NCI-H510A (cell line): ENCODE measurements around the gene FEZ2.

ENCODE experiments used
- DNase-seq: peaks from one replicate; lab custom pipeline; 2025; lab: John Stamatoyannopoulos, UW

Gene FEZ2

GRCh38 chr2:36587101-36587500, 10.9 kb downstream of the FEZ2 start:
- DNase-seq = no peak

DNA sequence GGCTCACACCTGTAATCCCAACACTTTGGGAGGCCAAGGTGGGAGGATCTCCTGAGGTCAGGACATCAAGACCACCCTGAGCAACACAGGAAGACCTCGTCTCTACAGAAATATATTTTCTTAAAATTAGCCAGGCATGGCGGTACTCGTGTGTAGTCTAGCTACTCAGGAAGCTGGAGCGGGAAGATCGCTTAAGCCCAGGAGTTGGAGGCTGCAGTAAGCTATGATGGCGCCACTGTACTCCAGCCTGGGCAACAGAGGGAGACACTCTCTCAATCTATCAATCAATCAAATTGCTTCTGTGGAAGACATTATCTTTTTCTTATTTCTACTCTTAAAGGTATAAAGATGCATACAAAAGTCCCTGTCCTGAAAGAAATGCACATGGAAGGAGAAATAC, 11.3 kb downstream of the FEZ2 start:
- DNase-seq = no peak

DNA sequence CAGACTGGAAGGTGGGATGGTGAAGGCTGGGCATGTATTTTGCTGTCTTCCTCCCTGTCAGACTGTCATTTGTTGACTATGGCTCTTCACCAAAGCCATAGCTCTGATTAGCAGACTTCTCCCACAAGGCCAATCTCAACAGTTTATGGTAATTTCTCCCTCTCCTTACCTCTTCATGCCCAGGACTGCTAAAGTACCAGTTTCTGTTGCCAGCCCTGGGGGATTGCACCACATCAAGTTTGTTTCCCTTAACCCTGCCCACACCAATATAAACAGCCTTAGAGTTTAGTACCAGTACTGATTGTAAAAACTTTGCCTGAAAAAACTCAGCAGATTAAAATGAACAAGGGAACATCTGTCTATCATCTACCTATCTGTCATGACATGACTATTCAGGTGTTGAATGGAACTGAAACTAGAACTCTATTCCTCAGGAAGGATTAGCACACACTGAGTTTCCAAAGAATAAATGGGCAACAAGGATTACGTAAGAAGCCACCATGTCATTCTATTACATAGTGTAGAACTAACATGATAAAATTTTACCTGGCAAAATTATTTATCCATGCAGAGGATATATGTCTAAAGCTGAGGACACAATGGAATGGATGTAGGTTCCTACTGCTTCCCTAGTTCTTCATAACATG, 13.7 kb downstream of the FEZ2 start:
- DNase-seq = no peak

GRCh38 chr2:36582951-36583350, 15.0 kb downstream of the FEZ2 start:
- DNase-seq = no peak

DNA sequence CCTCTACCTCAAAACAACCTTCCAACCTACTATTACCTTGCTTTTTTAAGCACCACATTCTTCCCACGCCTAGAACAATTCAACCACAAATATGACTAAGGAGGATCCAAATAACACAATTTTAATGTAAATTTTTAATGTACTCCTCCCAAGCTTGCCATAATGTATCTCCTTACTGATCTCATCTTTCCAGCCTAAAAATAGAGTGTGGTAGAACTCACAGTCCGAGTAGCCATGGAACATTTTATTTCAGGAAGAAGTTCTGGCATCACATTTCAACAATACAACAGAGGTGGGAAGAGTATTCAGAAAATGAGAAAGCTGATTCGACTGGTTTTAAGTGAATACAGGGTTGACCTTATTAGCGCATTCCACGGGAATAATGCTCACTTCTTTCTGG, 15.4 kb downstream of the FEZ2 start:
- DNase-seq = no peak

GRCh38 chr2:36579297-36579664, 18.7 kb downstream of the FEZ2 start:
- DNase-seq = no peak

DNA sequence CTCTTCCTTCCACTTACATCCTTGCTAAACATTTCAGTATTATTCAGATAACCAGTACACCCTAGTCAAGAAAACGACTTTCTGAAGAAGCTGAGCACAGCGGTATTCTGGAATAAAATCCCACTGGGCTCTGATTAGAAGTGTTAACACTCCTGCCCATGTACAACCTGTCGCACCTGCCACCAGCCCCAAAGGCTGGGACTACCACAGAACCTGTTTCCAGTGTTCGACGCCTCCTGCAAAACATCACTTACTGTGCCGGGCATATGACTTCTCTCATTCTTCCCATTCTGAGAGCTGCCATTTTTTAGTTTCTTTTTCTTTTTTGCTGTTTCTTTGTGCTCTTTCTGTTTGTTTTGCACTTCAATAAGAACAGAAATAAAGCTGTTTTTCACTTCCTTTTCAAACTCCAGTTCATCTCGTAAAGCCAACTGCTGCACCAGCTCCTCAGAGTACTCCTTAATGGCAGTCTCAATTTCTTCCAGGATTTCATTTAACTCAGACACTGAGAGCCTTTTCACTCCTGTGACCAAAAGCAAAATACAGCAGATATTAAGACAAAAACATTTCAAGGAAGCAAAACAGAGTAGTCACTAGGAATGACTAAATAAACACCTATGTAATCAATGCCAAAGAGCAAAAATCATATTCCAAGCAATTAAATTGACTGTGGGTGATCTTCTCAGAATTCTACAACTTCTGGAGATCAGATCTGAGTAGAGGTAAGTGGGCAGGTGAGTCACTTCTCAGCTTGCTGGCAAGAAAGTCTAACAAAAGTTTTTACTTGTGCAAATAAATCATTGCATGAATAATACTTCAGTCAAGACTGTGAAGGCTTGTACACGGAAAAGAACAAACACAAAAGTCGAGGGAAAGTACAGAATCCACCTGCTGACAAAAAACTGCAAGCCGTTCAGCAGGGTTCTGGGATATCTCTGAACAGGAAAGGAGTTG, 19.3 kb downstream of the FEZ2 start:
- DNase-seq = no peak

DNA sequence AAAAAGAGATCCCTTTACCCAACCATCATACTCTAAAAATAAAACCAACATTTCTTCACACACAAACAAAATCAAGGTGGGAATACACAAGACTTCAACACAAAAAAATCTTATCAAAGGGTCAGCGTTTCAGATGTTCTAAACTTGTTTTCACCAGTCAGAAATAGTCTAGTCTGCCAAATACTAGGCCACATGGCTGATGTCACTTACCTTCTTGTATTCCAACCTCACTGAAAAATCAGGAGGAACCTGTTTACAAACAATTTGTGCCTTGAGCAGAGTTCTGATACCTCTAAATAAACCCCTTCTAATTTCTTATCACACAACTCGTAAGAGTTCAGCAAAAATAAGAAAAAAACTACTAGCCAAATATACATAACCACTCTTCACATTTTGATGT, 20.1 kb downstream of the FEZ2 start:
- DNase-seq = no peak

- DNase-seq = no peak
Observed at GRCh38 chr2:36574560-36574959, 23.4 kb downstream of the FEZ2 start.

DNA sequence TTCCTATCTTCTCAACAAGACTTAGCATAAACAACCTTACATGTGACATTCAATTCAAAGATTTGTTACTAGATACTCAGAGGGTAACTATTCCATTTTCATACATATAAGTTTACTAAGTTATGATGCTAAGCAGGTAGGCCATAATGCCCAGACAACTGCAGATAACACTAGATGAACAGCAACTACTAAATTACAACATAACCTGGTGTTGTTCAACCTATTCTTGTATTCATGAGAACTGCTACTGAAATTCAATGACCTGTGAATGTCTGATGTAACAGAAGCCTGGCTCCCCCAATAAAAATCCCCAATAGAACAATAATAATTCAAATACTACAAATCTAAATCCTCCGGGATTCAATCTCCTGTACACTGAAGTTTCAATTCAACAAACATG, 24.8 kb downstream of the FEZ2 start:
- DNase-seq = no peak

DNA sequence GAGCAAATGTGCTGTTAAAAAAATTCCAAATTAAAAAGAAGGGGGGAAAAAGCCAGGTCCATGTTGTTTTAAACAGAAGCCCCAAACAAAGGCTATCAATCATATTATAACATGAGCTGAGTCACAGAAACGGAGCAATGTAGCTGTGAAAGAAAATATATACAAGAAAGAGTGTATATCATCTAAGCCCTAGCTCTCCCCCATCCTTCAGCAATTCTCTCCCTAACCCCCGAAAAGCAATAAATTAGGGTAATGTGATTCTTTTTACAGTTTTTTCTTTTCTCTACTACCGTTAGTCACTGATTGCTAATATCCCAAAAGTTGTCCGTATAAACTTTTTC, 25.3 kb downstream of the FEZ2 start:
- no peak for DNase-seq

DNA sequence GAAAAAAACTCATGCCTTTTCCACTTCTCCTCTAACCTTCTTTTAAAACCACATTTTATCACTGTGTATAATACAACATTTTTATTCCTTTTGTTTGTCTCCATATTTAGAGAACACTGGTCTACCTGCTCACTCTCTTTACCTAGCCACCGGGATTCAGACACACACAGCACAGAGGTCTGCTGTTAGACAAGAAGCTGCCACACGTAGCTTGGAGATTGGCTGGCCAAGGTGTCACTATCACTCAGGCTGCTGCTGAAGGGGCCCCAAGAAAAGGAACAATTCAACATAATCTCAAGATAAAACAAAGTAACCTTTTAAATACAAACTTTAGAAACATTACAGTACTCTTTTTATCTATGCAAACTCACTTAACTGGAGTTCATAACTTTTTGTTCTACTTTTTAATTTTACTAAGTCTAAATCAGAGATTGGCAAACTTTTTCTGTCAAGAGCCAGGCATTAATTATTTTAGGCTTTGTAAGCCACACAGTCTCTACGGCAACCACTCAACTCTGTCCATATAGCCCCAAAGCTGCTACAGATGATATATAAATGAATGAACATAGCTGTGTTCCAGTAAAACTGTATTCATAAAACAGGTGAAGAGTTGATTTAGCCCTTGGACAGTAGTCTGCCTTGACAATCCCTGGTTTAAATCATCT, 25.8 kb downstream of the FEZ2 start:
- no peak for DNase-seq

DNA sequence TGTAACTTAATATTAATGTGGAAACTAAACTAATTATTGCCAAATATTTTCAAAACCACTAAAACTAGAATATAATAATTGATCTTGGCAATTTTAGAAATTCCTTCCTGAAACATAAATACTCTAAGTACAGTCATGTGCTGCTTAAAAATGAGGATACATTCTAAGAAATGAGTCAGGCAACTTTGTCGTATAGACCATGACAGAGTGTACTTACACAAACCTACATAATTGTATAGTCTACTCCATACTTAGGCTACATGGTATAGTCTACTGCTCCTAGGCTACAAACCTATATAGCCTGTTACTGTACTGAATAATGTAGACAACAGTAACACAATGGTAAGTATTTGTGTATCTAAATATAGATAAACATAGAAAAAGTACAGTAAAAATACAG, 27.6 kb downstream of the FEZ2 start:
- DNase-seq = no peak

- no peak for DNase-seq
Observed at GRCh38 chr2:36569267-36569856, 28.6 kb downstream of the FEZ2 start.

DNA sequence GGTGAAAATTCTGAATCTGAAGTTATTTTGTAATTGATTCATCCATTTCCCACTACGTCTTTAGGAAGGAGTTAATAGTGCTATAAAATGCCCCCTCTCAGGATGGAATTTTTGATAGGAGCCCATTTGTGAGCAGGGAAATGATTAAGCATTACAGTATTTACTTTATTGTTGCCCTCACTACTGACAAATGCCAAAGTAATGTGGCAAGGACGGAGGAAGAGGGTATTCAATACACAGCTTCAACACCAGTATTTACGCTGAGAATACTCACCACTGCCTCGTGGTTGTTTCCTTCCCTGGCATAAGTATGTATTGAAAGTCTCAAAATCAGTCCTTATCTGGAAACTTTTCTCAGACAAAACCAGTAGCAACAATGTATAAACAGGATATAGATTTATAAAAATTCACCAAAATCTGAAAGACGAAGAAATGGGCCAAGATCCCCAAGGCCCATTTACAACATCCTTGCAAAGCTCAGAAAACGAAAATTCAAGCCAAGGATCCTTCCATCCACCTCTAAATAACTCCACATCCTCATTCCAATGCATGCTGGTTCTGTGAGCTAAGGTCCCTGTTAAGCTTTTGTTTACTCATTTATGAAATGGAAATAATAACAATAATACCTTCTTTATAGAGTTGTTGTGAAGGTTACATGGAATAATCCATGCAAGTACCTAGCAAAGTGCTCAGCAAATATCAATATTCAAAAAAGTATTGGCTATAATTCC, 29.3 kb downstream of the FEZ2 start:
- DNase-seq = no peak

GRCh38 chr2:36567711-36568408, 30.1 kb downstream of the FEZ2 start:
- no peak for DNase-seq

DNA sequence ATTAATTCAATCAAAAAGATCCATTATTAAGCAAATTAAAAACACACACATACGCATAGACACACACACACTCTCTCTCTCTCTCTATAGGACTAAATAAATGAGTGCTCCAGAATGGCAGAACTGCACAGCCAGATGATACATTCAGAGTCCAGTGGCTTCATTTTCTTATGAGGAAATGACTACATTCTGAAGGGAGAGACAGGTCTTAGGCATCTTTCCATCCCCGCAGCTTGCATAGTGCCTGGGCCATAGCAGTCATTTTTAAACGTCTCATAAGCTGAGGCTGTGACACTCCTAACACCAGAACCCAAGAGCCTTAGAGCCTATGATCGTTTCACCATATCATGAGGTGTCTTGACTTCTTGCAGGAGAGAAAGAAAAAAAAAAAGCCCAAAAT, 31.1 kb downstream of the FEZ2 start:
- DNase-seq = no peak

- DNase-seq = no peak
Observed at GRCh38 chr2:36565712-36566111, 32.3 kb downstream of the FEZ2 start.

- no peak for DNase-seq
Observed at GRCh38 chr2:36564377-36564930, 33.5 kb downstream of the FEZ2 start.

GRCh38 chr2:36562973-36563532, 34.9 kb downstream of the FEZ2 start:
- DNase-seq = no peak

DNA sequence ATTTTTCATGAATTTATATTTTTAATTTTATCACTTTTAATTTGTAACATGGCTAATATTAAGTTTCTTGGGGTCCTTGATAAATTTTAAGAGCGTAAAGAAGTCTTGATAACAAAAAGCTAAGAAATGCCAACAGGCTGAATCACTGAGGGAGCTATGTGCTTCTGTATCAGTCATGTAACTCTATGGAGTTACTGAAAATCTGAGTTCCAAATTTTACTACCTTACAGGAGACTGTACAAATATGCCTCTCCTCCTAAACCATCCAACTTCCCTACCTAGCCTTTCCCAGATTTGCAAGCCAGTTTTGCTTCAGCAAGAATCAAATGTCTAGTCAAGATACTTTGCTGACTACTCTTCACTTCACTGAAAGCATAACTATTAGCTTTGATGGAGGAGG, 35.7 kb downstream of the FEZ2 start:
- no peak for DNase-seq
